Ovary (tissue), 9 donors: ENCODE results near the gene COL8A1. TPM values are rescaled to one million over a fixed set of nuclear protein-coding genes. Genes with fewer than 3 reads are reported as not detected.

Experiments
- DNase-seq, 5 donors: peaks; one replicate each; pipeline ENCODE4 v3.0.0-alpha.2; 2019 to 2020
- H3K27ac ChIP-seq, 2 donors: fragments of 200-600 bp; one replicate each; pipeline versions ENCODE4 v1.5.1 to v1.8.0; 2019 to 2022
- H3K27me3 ChIP-seq: fragments of 200-600 bp; one replicate; pipeline ENCODE4 v1.8.0; 2022
- H3K36me3 ChIP-seq: fragments of 200-600 bp; sonication (generic); one replicate; pipeline ENCODE4 v1.5.1; 2019
- H3K4me1 ChIP-seq: one replicate; pipeline ENCODE4 v1.8.1; 2013; ENCODE audit warnings: mild to moderate bottlenecking, moderate library complexity; ENCODE audit not compliant: insufficient read depth
- H3K4me3 ChIP-seq: fragments of 200-600 bp; sonication (generic); one replicate; pipeline ENCODE4 v1.5.1; 2017
- H3K9me3 ChIP-seq, 2 donors: fragments of 200-600 bp in 1 of 2; sonication (generic) in 1 of 2; one replicate each; pipeline versions ENCODE4 v1.5.1 to v1.8.1; 2013 to 2019; ENCODE audit warnings: mild to moderate bottlenecking in 1 of 2, moderate library complexity in 1 of 2
- CTCF ChIP-seq, 3 donors: fragments of 450-650 bp in 2 of 3; fragments of 200-600 bp in 1 of 3; IDR thresholded peaks; one replicate each; pipeline versions ENCODE4 v1.5.1 to v1.8.0; 2016 to 2022; ENCODE audit warnings: antibody characterized with exemption in 3 of 3, mild to moderate bottlenecking in 1 of 3
- EP300 ChIP-seq: sonication (generic); formaldehyde crosslinking; IDR thresholded peaks from one replicate; pipeline ENCODE4 v1.6.1; 2017; ENCODE audit warnings: antibody characterized with exemption
- POLR2A ChIP-seq: fragments of 450-650 bp; IDR thresholded peaks from one replicate; pipeline ENCODE4 v1.6.1; 2017; ENCODE audit warnings: antibody characterized with exemption, mild to moderate bottlenecking, moderate library complexity
- WGBS, 3 donors: extraction: QIAGEN DNeasy Blood & Tissue Kit in 1 of 3; methylation state at CpG; one replicate each; pipeline versions ENCODE4 v1.1.5 to v1.1.7; 2013 to 2017; 5-methylcytosine and 5-hydroxymethylcytosine counted together
- intact Hi-C, 4 donors: fragments of 100-400 bp; cut with DNase I; formaldehyde crosslinking; loops; one replicate each; pipeline versions ENCODE4 v1.11.0 to v1.15.1; 2022 to 2023
- polyA plus RNA-seq, 2 donors: library from polyadenylated mRNA; stranded (reverse); fragments of 200-250 nt in 1 of 2; fragments of 350-450 nt in 1 of 2; fragmentation: Illumina TruSeq in 1 of 2; extraction: RNeasy Lipid Tissue Mini Kit (QIAGEN cat#74804) in 1 of 2; gene quantifications; one replicate each; pipeline ENCODE4 v1.2.3, GENCODE V29; 2013 to 2014
- total RNA-seq, 7 donors: library from RNA; depleted of rRNA in 2 of 7; stranded (reverse); fragments of >200 nt in 2 of 7; fragmentation: NEBNext Ultra II Directional in 3 of 7; extraction: Animal tissue kit (Norgen Biotek cat#: 25700) in 3 of 7; gene quantifications; one replicate each; pipeline versions ENCODE4 v1.1.0 to v1.2.4, GENCODE V29; 2016 to 2023
- donor health status: DM: no; HTN: no; CAD: no; lungs with moderate emphysema.
- donor health status: DM: no; HTN: no; CAD: no.
- donor health status: Bipolar disorder and iron deficiency.
- donor health status: DM: yes; HTN: yes; CAD: no.
- donor health status: DM: no; HTN: no; CAD: no.
- donor health status: DM: yes; HTN: yes; CAD: no.

The COL8A1 gene
- total and polyA plus RNA-seq, 9 donors = 2.0 to 37.2 (median 11.9) TPM

DNA sequence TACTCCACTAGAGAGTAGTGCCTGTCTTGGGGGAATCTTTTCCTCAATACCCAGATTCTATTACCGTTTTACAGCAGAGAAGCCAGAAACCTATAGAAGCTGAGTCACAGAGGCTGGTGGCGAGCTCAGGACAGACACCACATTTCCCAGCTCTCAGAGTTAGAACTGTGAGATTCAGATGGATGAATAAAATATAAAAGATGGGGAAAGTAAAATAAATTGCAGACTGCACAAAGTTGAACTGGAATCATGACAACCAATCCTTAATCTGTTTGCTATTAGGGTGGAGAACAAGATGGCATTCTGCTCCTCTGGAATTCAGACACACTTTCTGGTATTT lies 138.8 kb downstream of the COL8A1 start:
- Histone ChIP-seq H3K4me1 (no peaks in the 10 kb centered on the region), H3K27ac (no peak overlapping the region), H3K36me3 (no peaks in the 10 kb centered on the region), H3K27me3 (no peaks in the 10 kb centered on the region), H3K4me3 (no peak overlapping the region), H3K9me3 (no peaks in the 10 kb centered on the region)
- 85 to 89% (median 86%) methylated on average over 2 of the region's 2 CpGs for WGBS, 3 donors
- TF ChIP-seq POLR2A = no peak
- TF ChIP-seq CTCF (IDR thresholded peaks at IDR 0.05) = no peak
- no peak for TF ChIP-seq EP300
- intact Hi-C loops = no loop called here
- DNase-seq = no peak

GRCh38 chr3:99777708-99778107 lies 139.3 kb downstream of the COL8A1 start:
- no peak overlapping the region for H3K4me3 ChIP-seq
- H3K36me3 ChIP-seq = no peaks in the 10 kb centered on the region
- H3K27me3 ChIP-seq = no peaks in the 10 kb centered on the region
- H3K9me3 ChIP-seq = no peaks in the 10 kb centered on the region
- no peak for TF ChIP-seq EP300
- no peak for TF ChIP-seq POLR2A
- TF ChIP-seq CTCF (IDR thresholded peaks at IDR 0.05) = no peak
- no peak overlapping the region for H3K27ac ChIP-seq
- intact Hi-C loops = no loop called here
- WGBS, 3 donors = 72 to 83% (median 77%) methylated on average over 2 of the region's 2 CpGs
- no peaks in the 10 kb centered on the region for H3K4me1 ChIP-seq
- DNase-seq = no peak

GRCh38 chr3:99780749-99781148 lies 142.4 kb downstream of the COL8A1 start:
- Histone ChIP-seq H3K27ac (no peak overlapping the region), H3K36me3 (no peaks in the 10 kb centered on the region), H3K4me1 (no peaks in the 10 kb centered on the region), H3K9me3 (no peaks in the 10 kb centered on the region), H3K4me3 (no peak overlapping the region), H3K27me3 (no peaks in the 10 kb centered on the region)
- 79 to 88% (median 82%) methylated on average over 3 of the region's 3 CpGs for WGBS, 3 donors
- intact Hi-C loops = no loop called here
- no peak for DNase-seq
- no peak for TF ChIP-seq POLR2A
- TF ChIP-seq CTCF (IDR thresholded peaks at IDR 0.05) = no peak
- TF ChIP-seq EP300 = no peak

GRCh38 chr3:99781761-99782160 lies 143.4 kb downstream of the COL8A1 start:
- Histone ChIP-seq H3K36me3 (no peaks in the 10 kb centered on the region), H3K27me3 (no peaks in the 10 kb centered on the region), H3K4me3 (no peak overlapping the region), H3K9me3 (no peaks in the 10 kb centered on the region), H3K4me1 (no peaks in the 10 kb centered on the region), H3K27ac (no peak overlapping the region)
- DNase-seq = no peak
- no peak for TF ChIP-seq EP300
- TF ChIP-seq POLR2A = no peak
- no peak for TF ChIP-seq CTCF (IDR thresholded peaks at IDR 0.05)
- intact Hi-C loops = no loop called here
- WGBS, 3 donors = 86 to 92% (median 91%) methylated on average over 3 of the region's 3 CpGs
